OCI-LY1 (cell line): ENCODE data around the gene CPNE8.

ENCODE experiments used
- EZH2 ChIP-seq: fragments of 200-600 bp; sonication (generic), shearing (Covaris generic); IDR thresholded peaks from 2 replicates; pipeline ENCODE4 v1.8.0; 2017; ENCODE audit warnings: borderline replicate concordance, mixed run types, mild to moderate bottlenecking, antibody characterized with exemption, low read length, moderate library complexity, mixed read lengths
- TF ChIP-seq, protein P1 (sequence below): fragments of 200-600 bp; sonication (generic), shearing (Covaris generic); IDR thresholded peaks from 2 replicates; pipeline ENCODE4 v1.5.1; 2017; ENCODE audit warnings: mild to moderate bottlenecking, antibody characterized with exemption, low read length, moderate library complexity, mixed read lengths

DNA sequence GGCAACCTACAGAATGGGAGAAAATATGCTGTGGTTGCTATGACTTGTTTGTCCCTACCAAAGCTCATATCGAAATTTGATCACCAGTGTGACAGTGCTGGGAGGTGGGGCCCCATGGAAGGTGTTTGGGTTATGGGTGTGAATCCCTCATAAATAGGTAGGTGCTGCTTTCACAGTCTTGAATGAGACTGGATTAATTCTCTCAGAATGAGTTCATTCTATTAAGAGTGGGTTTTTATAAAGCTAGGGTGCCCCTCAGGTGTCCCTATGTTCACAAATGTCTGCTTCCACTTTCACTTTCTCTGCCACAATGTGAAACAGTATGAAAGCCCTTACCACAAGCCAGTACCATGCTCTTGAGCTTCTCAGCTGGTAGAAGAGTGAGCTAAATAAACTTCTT is 133.5 kb downstream of the CPNE8 start:
- no peak for TF ChIP-seq EZH2
- TF ChIP-seq, protein P1, sequence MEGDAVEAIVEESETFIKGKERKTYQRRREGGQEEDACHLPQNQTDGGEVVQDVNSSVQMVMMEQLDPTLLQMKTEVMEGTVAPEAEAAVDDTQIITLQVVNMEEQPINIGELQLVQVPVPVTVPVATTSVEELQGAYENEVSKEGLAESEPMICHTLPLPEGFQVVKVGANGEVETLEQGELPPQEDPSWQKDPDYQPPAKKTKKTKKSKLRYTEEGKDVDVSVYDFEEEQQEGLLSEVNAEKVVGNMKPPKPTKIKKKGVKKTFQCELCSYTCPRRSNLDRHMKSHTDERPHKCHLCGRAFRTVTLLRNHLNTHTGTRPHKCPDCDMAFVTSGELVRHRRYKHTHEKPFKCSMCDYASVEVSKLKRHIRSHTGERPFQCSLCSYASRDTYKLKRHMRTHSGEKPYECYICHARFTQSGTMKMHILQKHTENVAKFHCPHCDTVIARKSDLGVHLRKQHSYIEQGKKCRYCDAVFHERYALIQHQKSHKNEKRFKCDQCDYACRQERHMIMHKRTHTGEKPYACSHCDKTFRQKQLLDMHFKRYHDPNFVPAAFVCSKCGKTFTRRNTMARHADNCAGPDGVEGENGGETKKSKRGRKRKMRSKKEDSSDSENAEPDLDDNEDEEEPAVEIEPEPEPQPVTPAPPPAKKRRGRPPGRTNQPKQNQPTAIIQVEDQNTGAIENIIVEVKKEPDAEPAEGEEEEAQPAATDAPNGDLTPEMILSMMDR, result no peak
